IMR-90 (cell line): Measurements from ENCODE around the gene CNKSR3. TPM values are rescaled to one million over a fixed set of nuclear protein-coding genes. Genes with fewer than 3 reads are reported as not detected.

Source experiments
- ATAC-seq: fragments of 200-7000 bp; cut with Tn5 transposase; 2 replicates; pipeline ENCODE4 v1.9.1; 2020; ENCODE audit warnings: low read depth, mild to moderate bottlenecking, moderate library complexity
- BruUV-seq: library from RNA; stranded (reverse); fragments of 400-500 nt; replicated peaks from 2 replicates; lab custom pipeline; 2021; lab: Mats Ljungman, UMichigan
- CTCF ChIA-PET: fragments of 300-600 bp; formaldehyde crosslinking; extraction: SDS; loops from one replicate; lab custom pipeline; 2021; ENCODE audit warnings: antibody characterized with exemption; lab: Yijun Ruan, JAX
- POLR2A ChIA-PET: fragments of 300-600 bp; sonication (Branson Sonifier 250); formaldehyde crosslinking; loops from one replicate; lab custom pipeline; 2022; ENCODE audit warnings: antibody characterized with exemption; ENCODE audit not compliant: unreplicated experiment; lab: Charles Lee
- DNase-seq: peaks from one replicate; pipeline ENCODE4 v3.0.0; 2013
- H2AFZ ChIP-seq: replicated peaks from 2 replicates; pipeline ENCODE3; 2013; ENCODE audit warnings: low read length, mild to moderate bottlenecking; ENCODE audit not compliant: poor library complexity
- H2AK5ac ChIP-seq: 2 replicates; pipeline ENCODE4 v1.6.1; 2013; ENCODE audit warnings: low read depth, low read length, inconsistent platforms
- H2AK9ac ChIP-seq: replicated peaks from 2 replicates; pipeline ENCODE3; 2013; ENCODE audit warnings: mild to moderate bottlenecking, low read depth, low read length, moderate library complexity; ENCODE audit not compliant: poor library complexity
- H2BK120ac ChIP-seq: 2 replicates; pipeline ENCODE4 v1.6.1; 2013; ENCODE audit warnings: low read depth, low read length, inconsistent platforms
- H2BK15ac ChIP-seq: 3 replicates; pipeline ENCODE4 v1.6.1; 2013; ENCODE audit warnings: low read depth, low read length, inconsistent platforms
- H2BK20ac ChIP-seq: 2 replicates; pipeline ENCODE4 v1.6.1; 2013; ENCODE audit warnings: low read depth, mild to moderate bottlenecking, inconsistent platforms, low read length, moderate library complexity
- H2BK5ac ChIP-seq: 2 replicates; pipeline ENCODE4 v1.6.1; 2013; ENCODE audit warnings: mild to moderate bottlenecking, low read depth, low read length, inconsistent platforms; ENCODE audit not compliant: poor library complexity, severe bottlenecking
- H3K14ac ChIP-seq: replicated peaks from 2 replicates; pipeline ENCODE4 v1.6.1; 2013; ENCODE audit warnings: low read depth, low read length, inconsistent platforms
- H3K18ac ChIP-seq: 2 replicates; pipeline ENCODE4 v1.6.1; 2013; ENCODE audit warnings: low read depth, low read length, control low read depth
- H3K23ac ChIP-seq: 2 replicates; pipeline ENCODE4 v1.6.1; 2013; ENCODE audit warnings: low read depth, low read length, inconsistent platforms
- H3K27ac ChIP-seq: 2 replicates; pipeline ENCODE4 v1.5.1; 2013; ENCODE audit warnings: mild to moderate bottlenecking, control low read depth, low read length; ENCODE audit not compliant: insufficient read depth
- H3K27me3 ChIP-seq: 2 replicates; pipeline ENCODE4 v1.6.1; 2013; ENCODE audit warnings: low read length; ENCODE audit not compliant: control insufficient read depth, insufficient read depth
- H3K36me3 ChIP-seq: 2 replicates; pipeline ENCODE4 v1.6.1; 2013; ENCODE audit warnings: low read length, mixed read lengths; ENCODE audit not compliant: control insufficient read depth, insufficient read depth
- H3K4ac ChIP-seq: 2 replicates; pipeline ENCODE4 v1.6.1; 2013; ENCODE audit warnings: low read depth, low read length, inconsistent platforms
- H3K4me1 ChIP-seq: 2 replicates; pipeline ENCODE4 v1.6.1; 2013; ENCODE audit warnings: low read length, mixed read lengths; ENCODE audit not compliant: control insufficient read depth, insufficient read depth
- H3K4me2 ChIP-seq: 2 replicates; pipeline ENCODE4 v1.6.1; 2013; ENCODE audit warnings: low read depth, mild to moderate bottlenecking, control low read depth, low read length, moderate library complexity
- H3K4me3 ChIP-seq: 2 replicates; pipeline ENCODE4 v1.5.1; 2013; ENCODE audit warnings: low read depth, mild to moderate bottlenecking, control low read depth, low read length, moderate library complexity; ENCODE audit not compliant: insufficient read depth
- H3K56ac ChIP-seq: 2 replicates; pipeline ENCODE4 v1.6.1; 2013; ENCODE audit warnings: low read length, inconsistent platforms; ENCODE audit not compliant: insufficient read depth; ENCODE audit errors: extremely low read depth
- H3K79me1 ChIP-seq, 2 experiments: 2 replicates each; pipeline ENCODE4 v1.6.1; 2013; ENCODE audit warnings: low read length in 2 of 2, inconsistent platforms in 1 of 2, low read depth in 1 of 2
- H3K9ac ChIP-seq: 2 replicates; pipeline ENCODE4 v1.6.1; 2013; ENCODE audit warnings: low read depth, low read length, control low read depth
- H3K9me1 ChIP-seq: 2 replicates; pipeline ENCODE4 v1.6.1; 2013; ENCODE audit warnings: low read length, inconsistent platforms; ENCODE audit not compliant: insufficient read depth
- H3K9me3 ChIP-seq: 2 replicates; pipeline ENCODE4 v1.6.1; 2013; ENCODE audit warnings: low read length; ENCODE audit not compliant: control insufficient read depth, insufficient read depth
- H4K20me1 ChIP-seq: 2 replicates; pipeline ENCODE4 v1.6.1; 2013; ENCODE audit warnings: low read length, inconsistent platforms; ENCODE audit not compliant: insufficient read depth
- H4K5ac ChIP-seq: 2 replicates; pipeline ENCODE4 v1.6.1; 2013; ENCODE audit warnings: mild to moderate bottlenecking, low read depth, low read length, control low read depth
- H4K8ac ChIP-seq, 2 experiments: 2 replicates each; pipeline ENCODE4 v1.6.1; 2013; ENCODE audit warnings: low read depth in 2 of 2, low read length in 2 of 2, control low read depth in 1 of 2, inconsistent platforms in 1 of 2
- H4K91ac ChIP-seq: 2 replicates; pipeline ENCODE4 v1.6.1; 2013; ENCODE audit warnings: low read depth, low read length, inconsistent platforms; ENCODE audit not compliant: insufficient read depth
- BHLHE40 ChIP-seq: fragments of 150-350 bp; IDR thresholded peaks from 2 replicates; pipeline ENCODE4 v1.6.1; 2016; ENCODE audit warnings: mild to moderate bottlenecking, low read depth, low read length
- CHD1 ChIP-seq: IDR thresholded peaks from 2 replicates; pipeline ENCODE4 v1.6.1; 2012; ENCODE audit warnings: low read depth, low read length, improper control_type of control experiment
- MXI1 ChIP-seq: IDR thresholded peaks from 2 replicates; pipeline ENCODE4 v1.6.1; 2012; ENCODE audit warnings: low read depth, mild to moderate bottlenecking, low read length, moderate library complexity, borderline replicate concordance
- POLR2A ChIP-seq: IDR thresholded peaks from 2 replicates; pipeline ENCODE4 v1.6.1; 2012; ENCODE audit warnings: mild to moderate bottlenecking, low read depth, low read length
- RAD21 ChIP-seq: IDR thresholded peaks from 2 replicates; pipeline ENCODE4 v1.6.1; 2012; ENCODE audit warnings: low read length, improper control_type of control experiment
- RFX5 ChIP-seq: IDR thresholded peaks from 2 replicates; pipeline ENCODE4 v1.8.0; 2012; ENCODE audit warnings: low read depth, mild to moderate bottlenecking, low read length, moderate library complexity
- SMC3 ChIP-seq: fragments of 150-350 bp; IDR thresholded peaks from 2 replicates; pipeline ENCODE4 v1.6.1; 2016; ENCODE audit warnings: low read depth, mild to moderate bottlenecking, antibody characterized with exemption, low read length, moderate library complexity
- WGBS, 2 experiments: methylation state at CpG; one replicate each; pipeline versions ENCODE4 v1.1.5 to v1.1.7; 2013; ENCODE audit warnings: missing lambda C conversion rate in 2 of 2; ENCODE audit not compliant: insufficient read length in 1 of 2; ENCODE audit errors: extremely low coverage in 2 of 2; 5-methylcytosine and 5-hydroxymethylcytosine counted together
- dilution Hi-C: fragments of 300-500 bp; cut with HindIII; formaldehyde crosslinking; loops from one replicate; pipeline ENCODE4 v1.14.3; 2018; ENCODE audit warnings: low sequenced_read_pairs; ENCODE audit not compliant: unreplicated experiment
- in situ Hi-C: fragments of 300-500 bp; cut with MboI; formaldehyde crosslinking; loops from 3 replicates; pipeline ENCODE4 v1.14.3; 2019; ENCODE audit warnings: low sequenced_read_pairs, inconsistent platforms, mixed read lengths
- intact Hi-C: fragments of 100-400 bp; cut with micrococcal nuclease; formaldehyde crosslinking; loops from 2 replicates; pipeline ENCODE4 v1.10.0; 2022
- polyA plus RNA-seq, 3 experiments: library from polyadenylated mRNA; depleted of rRNA; stranded (reverse); fragments of >200 nt; gene quantifications; 2 replicates each; pipeline ENCODE4 v1.2.3, GENCODE V29; 2012; ENCODE audit warnings: low replicate concordance in 1 of 3
- total RNA-seq: library from RNA; depleted of rRNA; stranded (reverse); fragments of >200 nt; gene quantifications from 2 replicates; pipeline ENCODE4 v1.2.3, GENCODE V29; 2012
- TF ChIP-seq, protein P1 (sequence below): conservative IDR thresholded peaks from 2 replicates; pipeline ENCODE4 v1.5.1; 2012; ENCODE audit warnings: mild to moderate bottlenecking, low read depth, low read length, improper control_type of control experiment

CNKSR3 gene
- total and polyA plus RNA-seq, 2 of the 4 experiments (the other 2 are of a cell fraction): 6.7 to 15.8 TPM

DNA sequence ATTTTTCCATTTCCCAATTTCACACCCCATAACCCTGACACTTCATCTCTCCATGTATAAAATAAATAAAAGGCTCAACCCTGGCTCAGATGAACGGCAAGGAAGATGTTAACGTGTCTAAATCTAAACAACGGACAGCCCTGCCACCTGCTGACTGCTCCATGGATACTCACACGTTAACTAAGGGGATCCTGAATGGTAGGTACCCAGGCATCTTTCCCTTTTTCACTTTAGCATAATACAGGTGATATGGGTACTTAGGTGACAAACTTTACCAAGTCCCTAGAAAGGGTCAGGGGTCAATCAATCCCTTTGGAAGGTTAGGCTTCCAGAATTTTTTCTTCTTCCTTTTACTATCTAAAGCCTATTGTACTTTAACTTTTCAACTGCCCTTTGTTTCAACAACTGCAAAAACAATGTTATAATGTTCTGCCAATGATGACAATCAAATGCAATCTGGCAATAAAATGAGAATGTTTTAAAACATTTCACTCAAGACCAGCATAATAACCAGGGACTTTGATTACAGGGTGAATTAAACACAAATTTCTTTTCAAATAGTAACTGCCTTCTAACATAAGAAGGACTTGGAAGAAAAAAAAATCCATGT, 101.5 kb downstream of the CNKSR3 start:
- Histone ChIP-seq H3K4me2 (no peak overlapping the region), H3K18ac (no peak overlapping the region), H3K79me1 (peaks cover 0 to 19% of the 10 kb centered on the region in 2 experiments; a peak in 3 of 4 replicates), H3K9me3 (no peaks in the 10 kb centered on the region), H3K27ac (no peak overlapping the region; the same call in 1 of the 2 replicates), H3K23ac (no peak overlapping the region; the same call in 1 of the 2 replicates), H2BK5ac (peak overlapping the region; percentile 100), H4K8ac (peak overlapping the region in 1 of 2 experiments; percentile 44; a peak in 2 of 4 replicates), H4K91ac (peak overlapping the region; percentile 41; the same call in 1 of the 2 replicates), H2BK120ac (peak overlapping the region; percentile 61), H3K9ac (no peak overlapping the region), H3K4me1 (peaks cover 21% of the 10 kb centered on the region), H2BK20ac (peak overlapping the region; percentile 87; the same call in 1 of the 2 replicates), H3K4ac (peak overlapping the region; percentile 22), H3K56ac (no peak overlapping the region), H4K20me1 (no peaks in the 10 kb centered on the region; the same call in 1 of the 2 replicates), H2AK9ac (no peak overlapping the region), H3K14ac (0 out of 2 replicates have a peak overlapping the region, but pooled peaks have one; percentile 11), H2AFZ (no peak overlapping the region), H2AK5ac (no peak overlapping the region), H3K36me3 (peaks cover 16% of the 10 kb centered on the region), H3K9me1 (0 out of 2 replicates have a peak, but pooled peaks cover 3% of the 10 kb centered on the region), H4K5ac (no peak overlapping the region; the same call in 1 of the 2 replicates), H3K4me3 (no peak overlapping the region), H2BK15ac (no peak overlapping the region; the same call in 2 of the 3 replicates), H3K27me3 (no peaks in the 10 kb centered on the region)
- intact Hi-C loops (loop anchor here (1.0 kb wide), 1 partner anchor 255 kb away; no protein-coding TSS in a partner anchor), dilution Hi-C loops (no loop called here), in situ Hi-C loops (no loop called here)
- TF ChIP-seq CHD1 (no peak), BHLHE40 (no peak), SMC3 (peak; percentile 66), POLR2A (no peak), RAD21 (peak; percentile 65), MXI1 (no peak), RFX5 (no peak)
- TF ChIP-seq, protein P1, sequence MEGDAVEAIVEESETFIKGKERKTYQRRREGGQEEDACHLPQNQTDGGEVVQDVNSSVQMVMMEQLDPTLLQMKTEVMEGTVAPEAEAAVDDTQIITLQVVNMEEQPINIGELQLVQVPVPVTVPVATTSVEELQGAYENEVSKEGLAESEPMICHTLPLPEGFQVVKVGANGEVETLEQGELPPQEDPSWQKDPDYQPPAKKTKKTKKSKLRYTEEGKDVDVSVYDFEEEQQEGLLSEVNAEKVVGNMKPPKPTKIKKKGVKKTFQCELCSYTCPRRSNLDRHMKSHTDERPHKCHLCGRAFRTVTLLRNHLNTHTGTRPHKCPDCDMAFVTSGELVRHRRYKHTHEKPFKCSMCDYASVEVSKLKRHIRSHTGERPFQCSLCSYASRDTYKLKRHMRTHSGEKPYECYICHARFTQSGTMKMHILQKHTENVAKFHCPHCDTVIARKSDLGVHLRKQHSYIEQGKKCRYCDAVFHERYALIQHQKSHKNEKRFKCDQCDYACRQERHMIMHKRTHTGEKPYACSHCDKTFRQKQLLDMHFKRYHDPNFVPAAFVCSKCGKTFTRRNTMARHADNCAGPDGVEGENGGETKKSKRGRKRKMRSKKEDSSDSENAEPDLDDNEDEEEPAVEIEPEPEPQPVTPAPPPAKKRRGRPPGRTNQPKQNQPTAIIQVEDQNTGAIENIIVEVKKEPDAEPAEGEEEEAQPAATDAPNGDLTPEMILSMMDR: peak; percentile 55
- POLR2A ChIA-PET: no interaction called here
- CTCF ChIA-PET: interaction anchor here (0.6 kb wide), 1 partner anchor 202 kb away, joined by 3 read pairs; no protein-coding TSS in a partner anchor
- DNase-seq (peak; percentile 66), ATAC-seq (peak; percentile 9; the same call in 1 of the 2 replicates)
- BruUV-seq: no TSS peak
- WGBS, 2 experiments: no CpG with 5 or more reads among the region's 4 CpGs
